Endometrium (tissue), 2 donors: ENCODE results near the gene RALGAPA1.
"Not testable (repeated sequence)": the region's sequence is repeated elsewhere in the genome, so short reads cannot be mapped to it uniquely, and the experiment has no call there.

ENCODE experiments used
- FAIRE-seq: peaks from 2 replicates; lab custom pipeline; 2012; peaks lifted over from hg19 to GRCh38; lab: Jason Lieb, UNC
- donor health status: control.
- donor health status: control.

Gene RALGAPA1

GRCh38 chr14:35761922-35762321 lies 47.2 kb downstream of the RALGAPA1 start:
- FAIRE-seq, result no peak

GRCh38 chr14:35760143-35760542 lies 49.0 kb downstream of the RALGAPA1 start:
- FAIRE-seq, result no peak

- FAIRE-seq, result no peak
These were observed 50.5 kb downstream of the RALGAPA1 start for GRCh38 chr14:35758523-35759129.

- no peak for FAIRE-seq
These were observed 54.4 kb downstream of the RALGAPA1 start for GRCh38 chr14:35754671-35755070.

- no peak for FAIRE-seq
These were observed 56.7 kb downstream of the RALGAPA1 start for GRCh38 chr14:35752380-35752779.

GRCh38 chr14:35750202-35750904 lies 58.7 kb downstream of the RALGAPA1 start:
- FAIRE-seq, result no peak

GRCh38 chr14:35747379-35747778 lies 61.7 kb downstream of the RALGAPA1 start:
- no peak for FAIRE-seq

GRCh38 chr14:35742442-35742841 lies 66.7 kb downstream of the RALGAPA1 start:
- FAIRE-seq, result no peak

GRCh38 chr14:35742032-35742371 lies 67.1 kb downstream of the RALGAPA1 start:
- FAIRE-seq, result no peak

- no peak for FAIRE-seq
These were observed 67.6 kb downstream of the RALGAPA1 start for GRCh38 chr14:35741345-35742031.

GRCh38 chr14:35740215-35740614 lies 68.9 kb downstream of the RALGAPA1 start:
- no peak for FAIRE-seq

GRCh38 chr14:35735163-35735562 lies 73.9 kb downstream of the RALGAPA1 start:
- FAIRE-seq, result not testable (repeated sequence)

- not testable (repeated sequence) for FAIRE-seq
These were observed 75.6 kb downstream of the RALGAPA1 start for GRCh38 chr14:35733510-35733909.

GRCh38 chr14:35730871-35731270 lies 78.2 kb downstream of the RALGAPA1 start:
- no peak for FAIRE-seq

GRCh38 chr14:35727764-35728163 lies 81.3 kb downstream of the RALGAPA1 start:
- no peak for FAIRE-seq

- FAIRE-seq, result no peak
These were observed 83.2 kb downstream of the RALGAPA1 start for GRCh38 chr14:35725930-35726329.

- FAIRE-seq, result peak; percentile 57
These were observed 94.0 kb downstream of the RALGAPA1 start for GRCh38 chr14:35715079-35715478.

- no peak for FAIRE-seq
These were observed 96.6 kb downstream of the RALGAPA1 start for GRCh38 chr14:35712466-35712865.

GRCh38 chr14:35708062-35708461 lies 101.0 kb downstream of the RALGAPA1 start:
- no peak for FAIRE-seq

GRCh38 chr14:35705636-35706035 lies 103.5 kb downstream of the RALGAPA1 start:
- FAIRE-seq, result no peak

- FAIRE-seq, result peak; percentile 70
These were observed 104.2 kb downstream of the RALGAPA1 start for GRCh38 chr14:35704793-35705493.

GRCh38 chr14:35701531-35701930 lies 107.6 kb downstream of the RALGAPA1 start:
- no peak for FAIRE-seq
